ENCODE measurements around the gene CNNM4.
A peak's percentile ranks its signal among the peaks of the same experiment; 100 is the strongest.

The CNNM4 gene

GRCh38 chr2:96758987-96759386 lies 1.7 kb upstream of the CNNM4 start:
- DNase-seq (ENCODE audit: low read depth in 2 of 2) = no peak

- no peak for DNase-seq (ENCODE audit: low read depth in 2 of 2)
Observed at GRCh38 chr2:96759548-96759947, 1.2 kb upstream of the CNNM4 start.

DNA sequence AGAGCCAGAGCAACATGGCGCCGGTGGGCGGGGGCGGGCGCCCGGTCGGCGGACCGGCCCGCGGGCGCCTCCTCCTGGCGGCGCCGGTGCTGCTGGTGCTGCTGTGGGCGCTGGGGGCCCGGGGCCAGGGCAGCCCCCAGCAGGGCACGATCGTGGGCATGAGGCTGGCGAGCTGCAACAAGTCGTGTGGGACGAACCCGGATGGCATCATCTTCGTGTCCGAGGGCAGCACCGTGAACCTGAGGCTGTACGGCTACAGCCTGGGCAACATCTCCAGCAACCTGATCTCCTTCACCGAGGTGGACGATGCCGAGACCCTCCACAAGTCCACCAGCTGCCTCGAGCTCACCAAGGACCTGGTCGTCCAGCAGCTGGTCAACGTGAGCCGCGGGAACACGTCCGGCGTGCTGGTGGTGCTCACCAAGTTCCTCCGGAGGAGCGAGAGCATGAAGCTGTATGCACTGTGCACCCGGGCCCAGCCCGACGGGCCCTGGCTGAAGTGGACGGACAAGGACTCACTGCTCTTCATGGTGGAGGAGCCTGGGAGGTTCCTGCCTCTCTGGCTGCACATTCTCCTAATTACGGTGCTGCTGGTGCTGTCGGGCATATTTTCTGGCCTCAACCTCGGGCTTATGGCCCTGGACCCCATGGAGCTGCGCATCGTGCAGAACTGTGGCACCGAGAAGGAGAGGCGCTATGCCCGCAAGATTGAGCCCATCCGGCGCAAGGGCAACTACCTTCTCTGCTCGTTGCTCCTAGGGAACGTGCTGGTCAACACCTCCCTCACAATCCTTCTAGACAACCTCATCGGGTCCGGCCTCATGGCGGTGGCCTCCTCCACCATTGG lies 507 bp downstream of the CNNM4 start:
- DNase-seq (ENCODE audit: low read depth in 2 of 2) = peak in 1 of 2 donors; percentile 58

- DNase-seq (ENCODE audit: low read depth in 2 of 2) = no peak
Observed at GRCh38 chr2:96762529-96763311, 2.0 kb downstream of the CNNM4 start.

GRCh38 chr2:96763511-96764252 lies 3.0 kb downstream of the CNNM4 start:
- DNase-seq (ENCODE audit: low read depth in 2 of 2) = no peak

DNA sequence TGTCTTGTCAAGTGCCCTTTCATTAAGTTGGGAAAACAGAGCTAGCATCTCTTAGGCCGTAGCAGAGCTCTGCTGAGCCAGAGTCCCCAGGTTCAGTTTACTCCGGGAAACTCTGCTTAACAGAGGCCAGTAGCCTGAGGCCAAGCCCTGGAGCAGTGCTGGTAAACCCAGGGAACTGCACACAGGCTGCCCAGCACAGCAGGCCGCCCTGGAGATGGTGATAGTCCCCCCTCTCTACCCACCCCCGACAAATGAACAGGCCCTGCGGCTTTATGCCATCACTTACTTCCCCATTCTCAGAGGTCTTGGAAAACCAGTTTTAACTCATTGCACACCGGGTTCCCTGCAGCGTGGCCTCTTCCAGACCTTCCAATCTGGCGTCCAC lies 3.5 kb downstream of the CNNM4 start:
- no peak for DNase-seq (ENCODE audit: low read depth in 2 of 2)

- no peak for DNase-seq (ENCODE audit: low read depth in 2 of 2)
Observed at GRCh38 chr2:96767135-96767871, 6.6 kb downstream of the CNNM4 start.

DNA sequence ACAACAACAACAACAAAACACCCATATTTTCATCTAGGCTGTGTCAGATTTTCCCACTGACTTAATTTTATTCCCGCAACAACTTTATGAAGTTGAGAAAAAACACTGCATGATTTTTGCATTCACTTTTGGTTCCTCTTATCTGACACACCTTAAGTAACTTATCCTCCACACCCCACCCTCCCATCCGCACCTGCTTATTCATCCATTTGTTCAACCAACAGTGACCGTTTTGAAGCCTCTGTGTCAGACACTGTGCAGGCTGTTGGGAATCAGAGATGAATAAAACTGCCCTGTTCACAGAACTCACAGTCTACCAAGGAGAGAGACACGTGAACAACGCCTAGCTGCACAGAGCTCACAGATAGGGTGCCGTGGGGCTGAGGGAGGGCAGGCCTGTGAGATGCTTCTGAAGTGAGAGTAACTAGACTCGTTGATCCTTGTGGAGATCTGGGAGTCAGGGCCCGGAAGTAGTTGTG lies 7.4 kb downstream of the CNNM4 start:
- DNase-seq (ENCODE audit: low read depth in 2 of 2) = no peak

GRCh38 chr2:96769814-96770213 lies 9.1 kb downstream of the CNNM4 start:
- DNase-seq (ENCODE audit: low read depth in 2 of 2) = no peak

GRCh38 chr2:96770442-96771202 lies 9.9 kb downstream of the CNNM4 start:
- no peak for DNase-seq (ENCODE audit: low read depth in 2 of 2)

- DNase-seq (ENCODE audit: low read depth in 2 of 2) = no peak
Observed at GRCh38 chr2:96771796-96772618, 11.3 kb downstream of the CNNM4 start.

DNA sequence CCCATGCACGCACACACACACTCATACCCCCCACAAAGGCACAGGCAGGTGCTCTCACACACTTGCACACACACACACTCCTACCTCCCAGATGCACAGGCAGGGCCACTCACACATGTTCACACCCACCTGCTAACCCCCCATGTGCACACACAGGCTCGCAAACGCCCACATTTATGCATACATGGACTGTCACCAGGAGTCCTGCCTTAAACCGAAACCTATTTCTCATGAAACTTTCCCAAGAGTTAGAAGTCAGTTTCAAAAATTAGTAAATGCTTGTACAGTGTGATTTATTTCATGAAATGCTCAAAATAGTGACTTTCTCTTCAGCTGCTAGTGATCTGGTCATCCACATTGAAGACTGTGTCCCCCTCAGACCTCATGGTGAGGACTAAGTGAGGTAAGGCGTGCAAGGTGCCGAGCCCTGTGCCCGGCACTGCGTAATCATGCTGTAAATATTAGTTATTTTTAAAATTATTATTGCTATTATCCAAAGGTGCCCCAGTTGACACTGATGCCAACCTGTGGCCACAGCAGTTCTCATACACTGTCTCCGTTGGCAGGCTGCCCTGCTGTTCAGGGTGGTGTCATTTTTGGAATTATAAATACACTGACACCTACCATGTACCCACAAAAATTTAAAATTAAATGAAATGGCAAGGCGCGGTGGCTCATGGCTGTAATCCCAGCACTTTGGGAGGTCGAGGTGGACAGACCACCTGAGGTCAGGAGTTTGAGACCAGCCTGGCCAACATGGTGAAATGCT lies 12.4 kb downstream of the CNNM4 start:
- DNase-seq (ENCODE audit: low read depth in 2 of 2) = peak in 1 of 2 donors; percentile 20

DNA sequence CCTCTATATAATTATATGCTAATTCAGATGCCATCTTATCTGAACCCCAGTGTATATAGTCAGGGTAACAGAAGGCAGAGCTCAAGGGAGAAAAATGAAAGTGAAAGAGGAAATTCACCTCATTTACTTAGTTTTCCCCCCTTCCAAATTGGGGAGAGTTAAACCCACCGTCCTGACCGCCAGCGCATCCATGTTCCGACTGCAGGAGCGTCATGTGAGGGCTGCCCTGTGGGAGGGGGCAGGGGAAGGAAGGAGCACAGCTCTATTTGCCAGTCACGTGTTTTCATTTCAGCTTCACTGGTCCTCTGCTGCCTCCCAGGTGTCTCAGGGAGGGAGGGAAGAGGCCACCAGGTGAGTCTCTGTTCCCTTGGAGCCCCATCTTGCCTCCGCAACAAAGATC lies 13.2 kb downstream of the CNNM4 start:
- DNase-seq (ENCODE audit: low read depth in 2 of 2) = peak in 1 of 2 donors; percentile 23

- DNase-seq (ENCODE audit: low read depth in 2 of 2) = no peak
Observed at GRCh38 chr2:96775160-96775559, 14.5 kb downstream of the CNNM4 start.

DNA sequence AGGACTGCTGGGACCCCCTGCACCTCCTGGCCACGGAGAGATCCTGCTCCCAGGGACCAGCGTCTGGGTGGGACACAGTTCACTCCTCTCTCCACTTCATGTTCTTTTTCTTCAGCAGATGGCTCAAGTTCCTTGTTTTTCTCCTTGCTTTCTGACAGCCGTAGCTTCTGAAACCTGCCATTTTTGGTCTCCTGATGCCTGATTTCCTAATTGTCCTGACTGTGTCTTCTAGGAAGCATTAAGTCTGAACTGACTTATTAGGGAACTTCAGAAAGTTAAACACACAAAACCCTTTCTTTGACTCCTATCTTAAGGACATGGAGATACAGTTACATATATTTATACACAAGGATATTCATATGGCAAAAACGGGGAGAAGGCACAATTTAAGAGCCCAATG lies 22.7 kb downstream of the CNNM4 start:
- no peak for DNase-seq (ENCODE audit: low read depth in 2 of 2)

DNA sequence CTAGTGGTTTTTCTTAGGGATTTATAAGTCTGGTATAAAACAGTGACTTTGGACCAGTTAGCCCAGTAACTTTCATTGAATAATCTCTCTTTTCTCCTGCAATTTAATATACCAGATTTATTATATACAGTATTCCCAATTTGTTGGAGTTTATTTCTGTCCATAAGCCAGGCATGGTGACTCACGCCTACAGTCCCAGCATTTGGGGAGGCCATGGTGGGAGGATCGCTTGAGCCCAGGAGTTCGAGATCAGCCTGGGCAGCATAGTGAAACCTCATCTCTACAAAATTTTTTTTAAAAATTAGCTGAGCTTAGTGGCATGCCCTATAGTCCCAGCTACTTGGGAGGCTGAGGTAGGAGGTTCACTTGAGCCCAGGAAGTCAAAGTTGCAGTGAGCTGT lies 26.7 kb downstream of the CNNM4 start:
- DNase-seq (ENCODE audit: low read depth in 2 of 2) = no peak

DNA sequence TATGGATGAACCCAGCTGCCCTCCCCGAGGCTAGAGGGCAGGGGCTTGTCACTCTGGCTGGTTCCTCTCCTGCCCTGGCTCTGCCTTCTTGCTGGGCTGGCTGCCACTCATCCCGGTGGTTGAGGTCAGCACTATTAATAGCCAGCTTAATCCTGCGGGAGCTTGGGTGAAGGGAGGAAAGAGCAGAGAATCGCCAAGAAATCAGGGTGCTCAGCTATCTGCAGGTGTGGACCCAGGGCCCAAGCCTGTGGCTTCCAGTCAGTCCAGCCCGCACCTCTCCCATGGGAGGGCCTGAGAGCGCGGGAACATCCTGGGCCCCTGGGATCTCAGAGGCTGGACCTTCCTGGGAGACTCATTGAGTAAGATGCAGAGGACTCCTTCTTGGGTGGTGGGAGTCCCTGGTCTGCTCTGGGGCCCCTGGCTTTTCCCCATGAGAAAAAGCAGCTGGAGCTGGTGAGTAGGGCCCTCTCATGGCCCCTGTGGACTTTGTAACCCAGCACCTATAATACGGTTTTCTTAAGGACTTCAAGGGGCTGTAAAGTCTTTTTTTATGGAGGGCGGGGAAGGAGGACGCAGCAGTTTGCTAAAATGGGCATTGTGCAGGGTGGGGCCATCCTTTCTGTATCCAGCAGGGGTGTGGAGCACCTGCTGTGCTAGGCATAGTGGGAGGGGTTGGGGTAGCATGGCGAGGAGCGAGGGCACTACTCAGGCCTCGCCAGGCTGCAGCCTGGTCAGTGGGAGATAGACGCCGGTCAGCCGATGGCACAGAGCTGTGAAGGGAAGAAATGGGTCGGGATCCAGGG lies 27.9 kb downstream of the CNNM4 start:
- no peak for DNase-seq (ENCODE audit: low read depth in 2 of 2)

GRCh38 chr2:96789245-96789617 lies 28.5 kb downstream of the CNNM4 start:
- no peak for DNase-seq (ENCODE audit: low read depth in 2 of 2)

All from activated CD4-positive, alpha-beta T cell treated with anti-CD3 and anti-CD28 coated beads for 24 hours (primary cell).